Right atrium auricular region (tissue), 2 donors: Measurements from ENCODE around the gene TCP11L2. TPM values are rescaled to one million over a fixed set of nuclear protein-coding genes. Genes with fewer than 3 reads are reported as not detected.

ENCODE experiments used
- DNase-seq: peaks from one replicate; pipeline ENCODE4 v3.0.0-alpha.2; 2019; ENCODE audit warnings: low spot score
- H3K27ac ChIP-seq, 2 donors: fragments of 200-600 bp; sonication (generic); 1 replicate in 1 of 2; 2 replicates in 1 of 2; pipeline ENCODE4 v1.5.1; 2016 to 2019
- H3K27me3 ChIP-seq, 2 donors: fragments of 200-600 bp; sonication (generic); one replicate each; pipeline versions ENCODE4 v1.5.1 to v1.6.0; 2017 to 2019
- H3K36me3 ChIP-seq: fragments of 200-600 bp; sonication (generic); one replicate; pipeline ENCODE4 v1.5.1; 2016
- H3K4me1 ChIP-seq, 2 donors: fragments of 200-600 bp; sonication (generic); one replicate each; pipeline versions ENCODE4 v1.5.1 to v1.6.0; 2017 to 2019
- H3K4me3 ChIP-seq, 2 donors: fragments of 200-600 bp; sonication (generic); 1 replicate in 1 of 2; 2 replicates in 1 of 2; pipeline ENCODE4 v1.5.1; 2017 to 2019; ENCODE audit warnings: mild to moderate bottlenecking in 1 of 2, moderate library complexity in 1 of 2
- H3K9me3 ChIP-seq, 2 donors: fragments of 200-600 bp; sonication (generic); one replicate each; pipeline ENCODE4 v1.5.1; 2019
- CTCF ChIP-seq, 2 donors: fragments of 200-600 bp; sonication (generic); IDR thresholded peaks; one replicate each; pipeline ENCODE4 v1.5.1; 2019; ENCODE audit warnings: antibody characterized with exemption in 2 of 2
- total RNA-seq, 2 donors: library from RNA; depleted of rRNA; stranded (reverse); fragments of >200 nt; gene quantifications; one replicate each; pipeline ENCODE4 v1.1.0, GENCODE V29; 2016

TCP11L2 gene
- total RNA-seq: 10 to 100 TPM; 34.0 to 59.1 TPM

GRCh38 chr12:106302401-106303201 lies at the start of gene TCP11L2:
TSS of gene TCP11L2 (plus strand) at chr12:106302733. CDS start at chr12:106311076, 8,343 bp downstream.
- H3K36me3 ChIP-seq: no peaks in the 10 kb centered on the region

GRCh38 chr12:106254724-106255123 lies 47.8 kb upstream of the TCP11L2 start:
- H3K4me3 ChIP-seq: no peak overlapping the region
- no peaks in the 10 kb centered on the region for H3K36me3 ChIP-seq
- no peaks in the 10 kb centered on the region for H3K9me3 ChIP-seq
- no peak for DNase-seq
- H3K4me1 ChIP-seq: no peaks in the 10 kb centered on the region
- H3K27me3 ChIP-seq: no peaks in the 10 kb centered on the region
- TF ChIP-seq CTCF (IDR thresholded peaks at IDR 0.05): no peak
- H3K27ac ChIP-seq: no peak overlapping the region

More at GRCh38 chr12:106302401-106303201, at the start of gene TCP11L2:
- Histone ChIP-seq H3K4me1 (peaks cover 0 to 70% of the 10 kb centered on the region in 2 donors), H3K27ac (peak within 1 kb of the TSS; percentile 97 to 99), H3K27me3 (no peaks in the 10 kb centered on the region), H3K4me3 (peak within 1 kb of the TSS; percentile 75 to 92), H3K9me3 (no peaks in the 10 kb centered on the region)
- DNase-seq: peak; percentile 86
- TF ChIP-seq CTCF (IDR thresholded peaks at IDR 0.05): no peak

GRCh38 chr12:106255493-106255892 lies 47.0 kb upstream of the TCP11L2 start:
- no peaks in the 10 kb centered on the region for H3K27me3 ChIP-seq
- DNase-seq: no peak
- H3K27ac ChIP-seq: no peak overlapping the region
- H3K36me3 ChIP-seq: no peaks in the 10 kb centered on the region
- H3K9me3 ChIP-seq: no peaks in the 10 kb centered on the region
- H3K4me3 ChIP-seq: no peak overlapping the region
- no peaks in the 10 kb centered on the region for H3K4me1 ChIP-seq
- no peak for TF ChIP-seq CTCF (IDR thresholded peaks at IDR 0.05)

GRCh38 chr12:106255952-106256351 lies 46.6 kb upstream of the TCP11L2 start:
- Histone ChIP-seq H3K27me3 (no peaks in the 10 kb centered on the region), H3K27ac (no peak overlapping the region), H3K4me1 (no peaks in the 10 kb centered on the region), H3K9me3 (no peaks in the 10 kb centered on the region), H3K36me3 (no peaks in the 10 kb centered on the region), H3K4me3 (no peak overlapping the region)
- no peak for TF ChIP-seq CTCF (IDR thresholded peaks at IDR 0.05)
- no peak for DNase-seq

GRCh38 chr12:106256524-106256923 lies 46.0 kb upstream of the TCP11L2 start:
- TF ChIP-seq CTCF (IDR thresholded peaks at IDR 0.05): no peak
- H3K36me3 ChIP-seq: no peaks in the 10 kb centered on the region
- H3K27ac ChIP-seq: no peak overlapping the region
- H3K9me3 ChIP-seq: no peaks in the 10 kb centered on the region
- no peaks in the 10 kb centered on the region for H3K27me3 ChIP-seq
- DNase-seq: no peak
- no peaks in the 10 kb centered on the region for H3K4me1 ChIP-seq
- H3K4me3 ChIP-seq: no peak overlapping the region
